Measurements from ENCODE around the gene HIGD2B.
"Not testable (repeated sequence)": the region's sequence is repeated elsewhere in the genome, so short reads cannot be mapped to it uniquely, and the experiment has no call there.

HIGD2B gene

DNA sequence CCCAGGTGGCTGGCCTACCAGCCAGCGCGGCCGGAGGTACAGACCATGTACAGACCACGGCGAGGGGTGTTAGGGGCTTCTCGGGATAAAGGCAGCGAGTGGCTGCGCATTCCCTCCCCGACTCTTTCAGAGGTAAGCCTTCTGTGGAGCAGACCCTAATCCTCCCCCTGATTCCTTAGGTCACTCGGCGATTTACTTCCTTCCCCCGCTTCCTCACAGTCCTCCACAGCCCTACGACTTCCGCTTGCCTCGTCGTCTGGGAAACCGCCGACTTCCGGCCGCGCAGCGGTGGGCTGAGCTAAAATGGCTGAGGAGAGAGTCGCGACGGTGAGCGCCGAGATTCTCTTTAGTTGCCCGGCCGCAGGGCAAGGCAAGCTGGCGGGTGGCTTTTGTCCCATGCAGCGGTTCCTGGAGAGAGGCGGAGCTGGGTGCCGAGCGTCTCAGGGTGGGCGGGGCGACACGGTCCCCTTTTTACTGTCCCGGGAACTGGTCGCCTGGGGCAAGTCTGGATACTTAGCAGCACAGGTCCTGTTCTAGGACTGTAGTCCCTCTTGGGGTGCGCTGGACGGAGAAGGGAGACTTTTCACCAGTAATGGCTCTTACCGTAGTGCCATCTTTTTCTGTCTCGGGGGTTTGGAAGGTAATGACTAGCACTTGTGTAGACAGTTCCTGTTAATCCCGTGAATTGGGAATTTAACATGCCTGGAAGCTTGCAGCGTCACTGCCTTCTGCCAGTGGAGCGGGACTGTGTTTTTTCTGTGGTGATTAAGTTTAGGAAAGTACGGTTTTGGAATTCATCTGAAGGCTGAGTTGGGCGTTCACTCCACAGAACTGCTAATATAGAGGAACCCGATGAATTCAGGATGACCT is at the start of gene HIGD2B, which contains the start of gene BBS4:
TSS of gene HIGD2B (minus strand) at position 258 of the 870 bp plus-strand sequence. CDS start 9,808 bp downstream, outside the sequence.
TSS of gene BBS4 (plus strand) at position 283 of the 870 bp plus-strand sequence. CDS start at position 304, 21 bp downstream.
- DNase-seq = peak; percentile 86 to 88

DNA sequence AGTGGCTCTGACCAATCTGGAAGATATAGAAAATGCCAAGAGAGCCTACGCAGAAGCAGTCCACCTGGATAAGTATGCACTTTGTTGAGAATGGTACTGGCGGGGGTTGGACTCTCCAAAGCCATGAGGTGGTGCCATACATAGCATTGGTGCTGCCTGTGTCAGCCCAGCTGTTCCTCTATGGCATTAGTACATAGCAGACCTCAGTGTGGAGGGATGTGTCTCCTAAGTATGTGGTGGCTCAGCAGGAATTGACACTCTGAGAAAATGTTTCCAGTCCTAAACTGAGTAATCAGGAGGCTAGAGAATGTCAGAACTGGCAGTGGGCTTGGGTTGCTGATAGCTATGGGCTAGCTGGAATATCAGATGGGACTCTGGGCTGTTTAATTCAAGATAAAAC is 49.1 kb upstream of the HIGD2B start:
- DNase-seq = no peak

- DNase-seq = no peak
These were observed 48.2 kb upstream of the HIGD2B start for GRCh38 chr15:72733941-72734738.

GRCh38 chr15:72732516-72732915 is 46.5 kb upstream of the HIGD2B start:
- no peak for DNase-seq

DNA sequence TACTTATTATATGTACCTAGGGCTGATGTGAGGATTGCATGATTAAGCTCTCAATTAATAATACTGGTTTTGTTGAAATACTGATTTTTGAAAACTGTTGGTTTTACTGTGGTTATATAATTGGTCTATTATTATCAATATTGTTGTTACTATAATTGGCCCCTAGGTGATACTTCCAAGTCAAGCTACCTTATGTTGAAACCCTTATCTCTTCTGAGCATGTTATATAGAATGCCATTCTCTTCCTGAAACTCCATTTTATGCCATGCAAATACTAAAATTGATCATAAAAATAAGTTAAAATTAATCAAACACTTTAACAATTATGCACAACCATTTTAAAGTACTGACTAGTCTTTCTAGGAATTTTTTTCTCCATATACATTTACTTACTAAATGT is 46.1 kb upstream of the HIGD2B start:
- no peak for DNase-seq

GRCh38 chr15:72728821-72729220 is 42.8 kb upstream of the HIGD2B start:
- DNase-seq = no peak

DNA sequence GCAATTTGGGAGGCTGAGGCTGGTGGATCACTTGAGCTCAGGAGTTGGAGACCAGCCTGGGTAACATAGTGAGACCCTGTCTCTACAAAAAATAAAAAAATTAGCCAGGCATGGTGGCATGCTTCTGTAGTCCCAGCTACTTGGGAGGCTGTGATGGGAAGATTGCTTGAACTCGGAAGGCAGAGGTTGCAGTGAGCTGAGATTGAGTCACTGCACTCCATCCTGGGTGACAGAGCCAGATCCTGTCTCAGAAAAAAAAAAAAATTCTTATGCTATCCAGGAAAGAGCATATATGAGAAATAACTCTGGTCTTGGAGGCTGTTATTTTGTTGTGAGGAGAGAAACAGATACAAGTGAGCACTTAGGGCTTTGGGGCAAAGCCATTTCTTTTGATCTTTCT is 42.3 kb upstream of the HIGD2B start:
- not testable (repeated sequence) for DNase-seq

DNA sequence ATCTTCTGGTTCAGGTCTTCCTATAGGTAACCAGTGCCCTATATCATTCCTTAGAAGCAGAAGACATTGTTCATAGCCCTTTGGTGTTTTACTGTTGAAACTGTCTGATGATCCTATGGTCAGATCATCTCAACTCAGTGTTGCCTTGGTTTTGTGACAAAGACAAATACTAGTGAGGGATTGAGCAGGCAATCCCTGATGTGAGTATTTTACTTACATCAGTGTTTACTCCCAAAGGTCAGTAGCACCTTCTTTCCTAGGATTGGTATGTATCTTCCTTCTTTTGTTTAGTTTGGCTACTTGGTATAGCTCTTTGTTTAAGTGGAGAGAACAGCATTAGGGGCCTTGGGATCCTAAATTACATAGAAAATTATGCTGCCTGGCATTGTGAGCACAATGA is 41.2 kb upstream of the HIGD2B start:
- DNase-seq = no peak

- DNase-seq = not testable (repeated sequence)
These were observed 39.9 kb upstream of the HIGD2B start for GRCh38 chr15:72725851-72726250.

DNA sequence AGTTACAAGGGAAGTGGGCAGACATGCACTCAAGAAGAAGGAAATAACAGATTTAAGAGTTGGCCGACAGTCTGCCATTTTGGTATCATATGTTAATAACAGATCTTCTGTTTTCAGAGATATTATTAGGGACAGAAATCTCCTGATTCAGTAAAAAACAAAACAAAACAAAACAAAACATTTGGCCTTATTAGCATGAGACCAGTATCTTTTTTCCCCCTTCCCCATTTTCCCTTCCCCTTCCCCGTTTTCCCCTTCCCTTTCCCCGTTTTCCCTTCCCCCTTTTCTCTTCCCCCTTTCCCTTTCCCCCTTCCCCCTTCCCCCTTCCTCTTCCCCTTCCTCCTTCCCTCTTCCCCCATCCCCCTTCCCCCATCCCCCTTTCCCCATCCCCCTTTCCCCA is 39.5 kb upstream of the HIGD2B start:
- DNase-seq = no peak

- DNase-seq = no peak
These were observed 38.0 kb upstream of the HIGD2B start for GRCh38 chr15:72724028-72724427.

GRCh38 chr15:72722071-72722696 is 36.2 kb upstream of the HIGD2B start:
- peak; percentile 74 to 76 for DNase-seq

- DNase-seq = not testable (repeated sequence)
These were observed 22.7 kb upstream of the HIGD2B start for GRCh38 chr15:72708551-72709303.

- no peak for DNase-seq
These were observed 20.3 kb upstream of the HIGD2B start for GRCh38 chr15:72706266-72706665.

- no peak for DNase-seq
These were observed 14.1 kb upstream of the HIGD2B start for GRCh38 chr15:72700076-72700475.

DNA sequence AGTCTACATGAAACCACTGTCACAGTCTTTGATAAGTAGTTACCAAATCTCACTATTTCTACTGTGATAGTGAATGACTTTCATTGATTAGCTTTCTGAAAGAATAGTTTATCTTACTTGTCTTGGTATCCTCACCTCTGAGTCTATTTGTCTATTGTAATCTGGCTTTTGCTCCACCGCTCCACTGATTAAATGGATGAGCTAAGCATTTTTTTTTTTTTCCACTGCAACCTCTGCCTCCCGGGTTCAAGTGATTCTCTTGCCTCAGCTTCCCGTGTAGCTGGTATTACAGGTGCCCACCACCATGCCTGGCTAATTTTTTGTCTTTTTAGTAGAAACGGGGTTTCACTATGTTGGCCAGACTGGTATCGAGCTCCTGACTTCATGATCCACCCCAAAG is 13.0 kb upstream of the HIGD2B start:
- DNase-seq = no peak

- DNase-seq = no peak
These were observed 5.0 kb upstream of the HIGD2B start for GRCh38 chr15:72690938-72691337.

DNA sequence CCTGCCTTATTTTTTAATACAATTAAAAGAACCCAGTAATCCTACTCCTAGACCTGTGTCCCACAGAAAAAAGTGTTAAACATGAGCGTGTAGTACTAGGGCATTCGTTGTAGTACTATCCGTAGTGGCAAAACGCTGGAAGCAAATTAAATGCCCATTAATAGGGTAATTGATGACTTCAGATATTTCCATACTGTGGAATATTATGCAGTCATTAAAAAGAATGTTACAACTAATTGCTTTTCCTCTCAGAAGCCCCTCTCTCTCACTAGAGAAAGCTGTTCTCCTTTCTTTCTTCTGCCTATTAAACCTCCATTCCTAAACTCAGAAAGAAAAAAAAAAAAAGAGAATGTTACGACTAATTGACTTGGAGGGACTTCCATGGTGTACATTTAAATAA is 2.7 kb upstream of the HIGD2B start:
- no peak for DNase-seq

- DNase-seq = no peak
These were observed 569 bp downstream of the HIGD2B start for GRCh38 chr15:72685301-72685924.

GRCh38 chr15:72682772-72683171 is 3.2 kb downstream of the HIGD2B start:
- no peak for DNase-seq

DNA sequence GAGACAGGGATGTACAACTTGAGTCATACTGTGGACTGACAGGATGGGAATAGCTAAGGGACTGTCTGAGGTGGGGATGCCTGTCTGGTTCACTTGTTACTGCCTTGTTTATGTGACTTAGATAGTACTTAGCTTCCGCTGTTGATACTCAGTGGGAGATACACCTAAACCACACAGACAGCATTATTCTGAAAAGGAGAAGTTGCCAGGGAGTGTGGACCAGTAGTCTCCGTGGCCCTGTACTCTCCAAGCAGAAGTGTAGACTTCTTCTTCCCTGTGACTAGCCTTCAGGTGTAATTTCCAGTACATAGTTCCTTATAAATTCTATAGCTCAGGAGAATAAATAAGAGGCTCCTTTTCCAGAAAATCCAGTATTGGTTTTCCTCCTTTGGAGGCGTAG is 5.1 kb downstream of the HIGD2B start:
- no peak for DNase-seq

DNA sequence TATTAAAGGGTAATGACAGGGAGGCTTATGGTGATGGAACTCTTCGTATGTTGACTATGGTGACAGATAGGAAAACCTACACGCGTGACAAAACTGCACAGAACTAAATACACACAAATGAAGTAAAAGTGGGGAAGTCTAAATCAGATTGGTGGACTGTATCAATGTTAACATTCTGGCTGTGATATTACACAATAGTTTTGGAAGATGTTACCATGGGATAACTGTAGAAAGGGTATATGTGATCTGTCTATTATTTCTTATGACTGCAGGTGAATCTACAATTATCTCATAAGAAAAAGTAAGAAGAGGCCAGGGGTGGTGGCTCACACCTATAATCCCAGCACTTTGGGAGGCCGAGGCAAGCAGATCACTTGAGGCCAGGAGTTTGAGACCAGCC is 9.1 kb downstream of the HIGD2B start:
- DNase-seq = no peak
